PC-9 (cell line): ENCODE measurements around the gene TP53. TPM values are rescaled to one million over a fixed set of nuclear protein-coding genes. Genes with fewer than 3 reads are reported as not detected.

Experiments used
- BruUV-seq: library from RNA; stranded (reverse); fragments of 400-500 nt; replicated peaks from 2 replicates; lab custom pipeline; 2021; lab: Mats Ljungman, UMichigan
- CTCF ChIA-PET: fragments of 300-600 bp; sonication (Branson Sonifier 250); formaldehyde crosslinking; loops from one replicate; lab custom pipeline; 2022; ENCODE audit warnings: antibody characterized with exemption; lab: Charles Lee
- POLR2A ChIA-PET: fragments of 300-600 bp; sonication (Branson Sonifier 250); formaldehyde crosslinking; loops from one replicate; lab custom pipeline; 2022; ENCODE audit warnings: antibody characterized with exemption; ENCODE audit not compliant: unreplicated experiment; lab: Charles Lee
- DNase-seq, 2 experiments: peaks; one replicate each; pipeline versions ENCODE4 v3.0.0 to v3.0.0-alpha.2; 2015 to 2022; ENCODE audit warnings: mixed read lengths in 1 of 2
- H2AFZ ChIP-seq: fragments of 200-600 bp; sonication (generic); 2 replicates; pipeline ENCODE4 v1.8.1; 2017; ENCODE audit warnings: antibody characterized with exemption
- H3F3A ChIP-seq: fragments of 200-600 bp; sonication (generic); 2 replicates; pipeline ENCODE4 v1.8.1; 2017; ENCODE audit warnings: antibody characterized with exemption, mild to moderate bottlenecking, low read depth; ENCODE audit not compliant: insufficient read depth
- H3K27ac ChIP-seq: fragments of 200-600 bp; sonication (generic); 2 replicates; pipeline ENCODE4 v1.6.1; 2016; ENCODE audit warnings: mixed run types
- H3K27me3 ChIP-seq: fragments of 200-600 bp; sonication (generic); 2 replicates; pipeline ENCODE4 v1.6.1; 2016; ENCODE audit warnings: low read depth, mixed run types; ENCODE audit not compliant: insufficient read depth
- H3K36me3 ChIP-seq: fragments of 200-600 bp; sonication (generic); 2 replicates; pipeline ENCODE4 v1.6.1; 2016; ENCODE audit warnings: low read depth, mixed run types
- H3K4me1 ChIP-seq: fragments of 200-600 bp; sonication (generic); replicated peaks from 2 replicates; pipeline ENCODE4 v1.6.1; 2016; ENCODE audit warnings: mixed run types; ENCODE audit not compliant: insufficient read depth
- H3K4me2 ChIP-seq: fragments of 200-600 bp; sonication (generic); 2 replicates; pipeline ENCODE4 v1.6.1; 2017; ENCODE audit warnings: mixed run types
- H3K4me3 ChIP-seq: fragments of 200-600 bp; sonication (generic); 2 replicates; pipeline ENCODE4 v1.6.1; 2016; ENCODE audit warnings: mixed run types
- H3K79me2 ChIP-seq: fragments of 200-600 bp; sonication (generic); 2 replicates; pipeline ENCODE4 v1.6.1; 2017; ENCODE audit warnings: low read depth, mixed run types
- H3K9me2 ChIP-seq: fragments of 200-600 bp; sonication (generic); 2 replicates; pipeline ENCODE4 v1.8.1; 2017; ENCODE audit warnings: mild to moderate bottlenecking; ENCODE audit not compliant: insufficient read depth
- H3K9me3 ChIP-seq: fragments of 200-600 bp; sonication (generic); 2 replicates; pipeline ENCODE4 v1.8.1; 2016; ENCODE audit warnings: low read depth; ENCODE audit not compliant: insufficient read depth
- H4K20me1 ChIP-seq: fragments of 200-600 bp; sonication (generic); 2 replicates; pipeline ENCODE4 v1.8.1; 2017; ENCODE audit not compliant: insufficient read depth
- EZH2 ChIP-seq: fragments of 200-600 bp; sonication (generic); IDR thresholded peaks from 2 replicates; pipeline ENCODE4 v1.8.0; 2017; ENCODE audit warnings: antibody characterized with exemption, low read depth
- intact Hi-C: fragments of 100-400 bp; cut with micrococcal nuclease; formaldehyde crosslinking; loops from one replicate; pipeline ENCODE4 v1.10.0; 2022; ENCODE audit not compliant: unreplicated experiment
- total RNA-seq: library from RNA; stranded (reverse); gene quantifications from 2 replicates; pipeline ENCODE4 v1.2.3, GENCODE V29; 2021
- TF ChIP-seq, protein P1 (sequence below): fragments of 200-600 bp; sonication (generic); conservative IDR thresholded peaks from 2 replicates; pipeline ENCODE4 v1.6.1; 2017; ENCODE audit warnings: mixed run types, antibody characterized with exemption, mild to moderate bottlenecking, moderate library complexity

Gene TP53
- total RNA-seq, 1 experiment from 2014 or later: 340 TPM

DNA sequence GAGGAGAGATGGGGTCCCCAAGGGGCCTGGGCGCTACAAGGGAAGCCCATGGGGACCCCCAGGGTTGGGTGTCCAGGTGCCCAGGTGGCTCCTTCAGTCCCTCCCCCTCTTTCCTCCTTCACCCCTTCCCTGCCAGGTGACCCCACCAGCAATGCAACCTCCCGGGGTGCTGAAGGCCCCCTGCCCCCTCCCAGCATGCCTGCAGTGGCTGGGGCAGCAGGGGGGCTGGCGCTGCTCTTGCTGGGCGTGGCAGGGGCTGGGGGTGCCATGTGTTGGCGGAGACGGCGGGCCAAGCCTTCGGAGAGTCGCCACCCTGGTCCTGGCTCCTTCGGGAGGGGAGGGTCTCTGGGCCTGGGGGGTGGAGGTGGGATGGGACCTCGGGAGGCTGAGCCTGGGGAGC lies 21.7 kb upstream of the TP53 start:
- TF ChIP-seq, protein P1, sequence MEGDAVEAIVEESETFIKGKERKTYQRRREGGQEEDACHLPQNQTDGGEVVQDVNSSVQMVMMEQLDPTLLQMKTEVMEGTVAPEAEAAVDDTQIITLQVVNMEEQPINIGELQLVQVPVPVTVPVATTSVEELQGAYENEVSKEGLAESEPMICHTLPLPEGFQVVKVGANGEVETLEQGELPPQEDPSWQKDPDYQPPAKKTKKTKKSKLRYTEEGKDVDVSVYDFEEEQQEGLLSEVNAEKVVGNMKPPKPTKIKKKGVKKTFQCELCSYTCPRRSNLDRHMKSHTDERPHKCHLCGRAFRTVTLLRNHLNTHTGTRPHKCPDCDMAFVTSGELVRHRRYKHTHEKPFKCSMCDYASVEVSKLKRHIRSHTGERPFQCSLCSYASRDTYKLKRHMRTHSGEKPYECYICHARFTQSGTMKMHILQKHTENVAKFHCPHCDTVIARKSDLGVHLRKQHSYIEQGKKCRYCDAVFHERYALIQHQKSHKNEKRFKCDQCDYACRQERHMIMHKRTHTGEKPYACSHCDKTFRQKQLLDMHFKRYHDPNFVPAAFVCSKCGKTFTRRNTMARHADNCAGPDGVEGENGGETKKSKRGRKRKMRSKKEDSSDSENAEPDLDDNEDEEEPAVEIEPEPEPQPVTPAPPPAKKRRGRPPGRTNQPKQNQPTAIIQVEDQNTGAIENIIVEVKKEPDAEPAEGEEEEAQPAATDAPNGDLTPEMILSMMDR: no peak
- no peak for TF ChIP-seq EZH2
- no peaks in the 10 kb centered on the region for H3K27me3 ChIP-seq
- H3K9me3 ChIP-seq: no peaks in the 10 kb centered on the region
- no TSS peak for BruUV-seq
- H3K9me2 ChIP-seq: no peaks in the 10 kb centered on the region
- ChIA-PET POLR2A (no interaction called here), CTCF (no interaction called here)
- H3F3A ChIP-seq: no peaks in the 10 kb centered on the region
- no peak overlapping the region for H3K27ac ChIP-seq
- no peak overlapping the region for H3K4me2 ChIP-seq
- H3K4me1 ChIP-seq: no peaks in the 10 kb centered on the region
- no peak for DNase-seq
- H3K4me3 ChIP-seq: no peak overlapping the region
- no peaks in the 10 kb centered on the region for H4K20me1 ChIP-seq
- no peak overlapping the region for H2AFZ ChIP-seq
- no peaks in the 10 kb centered on the region for H3K79me2 ChIP-seq
- no peaks in the 10 kb centered on the region for H3K36me3 ChIP-seq
- intact Hi-C loops: no loop called here

DNA sequence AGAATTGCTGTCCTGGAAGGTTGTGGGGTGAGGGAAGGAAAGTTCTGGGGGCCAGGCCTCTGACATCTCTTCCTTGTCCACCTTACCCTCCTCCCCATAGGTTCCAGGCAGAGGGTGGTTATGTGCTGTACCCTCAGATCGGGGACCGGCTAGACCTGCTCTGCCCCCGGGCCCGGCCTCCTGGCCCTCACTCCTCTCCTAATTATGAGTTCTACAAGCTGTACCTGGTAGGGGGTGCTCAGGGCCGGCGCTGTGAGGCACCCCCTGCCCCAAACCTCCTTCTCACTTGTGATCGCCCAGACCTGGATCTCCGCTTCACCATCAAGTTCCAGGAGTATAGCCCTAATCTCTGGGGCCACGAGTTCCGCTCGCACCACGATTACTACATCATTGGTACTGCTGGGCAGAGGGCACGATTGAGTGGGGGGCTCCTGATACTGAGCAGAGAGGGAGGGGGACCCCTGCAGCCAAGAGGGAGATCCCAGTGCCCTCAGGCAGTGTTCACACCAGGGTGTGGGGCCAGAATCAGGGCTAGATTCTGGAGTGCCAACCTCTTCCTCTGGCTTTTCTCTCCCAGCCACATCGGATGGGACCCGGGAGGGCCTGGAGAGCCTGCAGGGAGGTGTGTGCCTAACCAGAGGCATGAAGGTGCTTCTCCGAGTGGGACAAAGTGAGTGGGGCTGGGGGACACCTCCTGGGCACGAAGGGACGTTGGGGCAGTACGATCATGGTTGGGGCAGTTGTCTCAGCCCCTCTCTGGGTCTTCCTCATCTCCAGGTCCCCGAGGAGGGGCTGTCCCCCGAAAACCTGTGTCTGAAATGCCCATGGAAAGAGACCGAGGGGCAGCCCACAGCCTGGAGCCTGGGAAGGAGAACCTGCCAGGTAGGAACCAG lies 20.8 kb upstream of the TP53 start:
- intact Hi-C loops: no loop called here
- TF ChIP-seq, protein P1: no peak
- no peak for TF ChIP-seq EZH2
- Histone ChIP-seq H3F3A (no peaks in the 10 kb centered on the region), H3K9me2 (no peaks in the 10 kb centered on the region), H3K27me3 (no peaks in the 10 kb centered on the region), H3K9me3 (no peaks in the 10 kb centered on the region), H3K36me3 (no peaks in the 10 kb centered on the region), H3K4me1 (no peaks in the 10 kb centered on the region), H3K27ac (no peak overlapping the region), H3K4me3 (no peak overlapping the region), H3K4me2 (no peak overlapping the region), H3K79me2 (no peaks in the 10 kb centered on the region), H2AFZ (no peak overlapping the region), H4K20me1 (no peaks in the 10 kb centered on the region)
- ChIA-PET POLR2A (no interaction called here), CTCF (no interaction called here)
- BruUV-seq: no TSS peak
- no peak for DNase-seq

DNA sequence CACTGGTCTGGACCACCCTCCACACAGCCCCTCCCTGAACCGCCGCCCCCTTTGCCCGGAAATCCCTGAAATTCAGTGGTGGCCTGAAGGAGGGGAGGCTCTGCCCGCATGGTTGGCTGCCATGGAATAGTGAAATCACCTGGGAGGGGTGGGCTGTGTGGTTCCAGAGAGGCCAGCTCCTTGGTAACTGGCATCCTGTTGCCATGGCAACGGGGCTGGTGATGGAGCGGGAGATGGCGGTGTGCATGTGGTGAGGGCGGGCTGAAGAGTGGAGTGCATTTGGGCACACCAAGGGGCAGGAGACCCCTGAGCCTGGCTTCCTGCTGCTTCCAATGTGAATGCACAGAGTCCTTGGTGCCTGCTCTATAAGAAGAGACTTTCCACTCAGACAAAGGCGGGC lies 20.2 kb upstream of the TP53 start:
- POLR2A ChIA-PET: no interaction called here
- Histone ChIP-seq H3K79me2 (no peaks in the 10 kb centered on the region), H4K20me1 (no peaks in the 10 kb centered on the region), H3K36me3 (no peaks in the 10 kb centered on the region), H2AFZ (no peak overlapping the region), H3K27me3 (no peaks in the 10 kb centered on the region), H3K9me2 (no peaks in the 10 kb centered on the region), H3K4me3 (no peak overlapping the region), H3K4me2 (no peak overlapping the region), H3K9me3 (no peaks in the 10 kb centered on the region), H3K27ac (no peak overlapping the region), H3F3A (no peaks in the 10 kb centered on the region), H3K4me1 (no peaks in the 10 kb centered on the region)
- intact Hi-C loops: no loop called here
- no TSS peak for BruUV-seq
- no peak for TF ChIP-seq EZH2
- TF ChIP-seq, protein P1: no peak
- CTCF ChIA-PET: no interaction called here
- DNase-seq: no peak
